ENCODE data around the gene KRT82.

DNA sequence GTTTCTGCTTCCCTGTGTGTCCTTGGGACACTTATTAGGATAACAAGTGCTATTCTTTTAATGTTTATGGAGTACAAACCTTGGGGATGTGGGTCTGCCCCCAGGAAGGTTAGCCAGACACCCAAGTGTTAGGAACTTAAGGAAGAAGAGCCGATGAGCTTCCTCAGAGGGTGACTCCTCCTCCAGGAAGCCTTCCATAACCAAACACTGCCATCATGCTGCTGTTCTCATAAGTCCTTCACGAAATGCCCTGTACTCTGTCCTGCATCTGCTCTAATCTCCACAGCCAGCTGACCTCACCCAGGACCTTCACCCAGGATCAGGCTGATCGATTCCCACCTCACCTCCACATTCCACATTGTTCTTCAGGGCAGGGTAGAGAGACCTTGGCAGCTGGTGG, 37.6 kb downstream of the KRT82 start:
- TF ChIP-seq, protein P1, sequence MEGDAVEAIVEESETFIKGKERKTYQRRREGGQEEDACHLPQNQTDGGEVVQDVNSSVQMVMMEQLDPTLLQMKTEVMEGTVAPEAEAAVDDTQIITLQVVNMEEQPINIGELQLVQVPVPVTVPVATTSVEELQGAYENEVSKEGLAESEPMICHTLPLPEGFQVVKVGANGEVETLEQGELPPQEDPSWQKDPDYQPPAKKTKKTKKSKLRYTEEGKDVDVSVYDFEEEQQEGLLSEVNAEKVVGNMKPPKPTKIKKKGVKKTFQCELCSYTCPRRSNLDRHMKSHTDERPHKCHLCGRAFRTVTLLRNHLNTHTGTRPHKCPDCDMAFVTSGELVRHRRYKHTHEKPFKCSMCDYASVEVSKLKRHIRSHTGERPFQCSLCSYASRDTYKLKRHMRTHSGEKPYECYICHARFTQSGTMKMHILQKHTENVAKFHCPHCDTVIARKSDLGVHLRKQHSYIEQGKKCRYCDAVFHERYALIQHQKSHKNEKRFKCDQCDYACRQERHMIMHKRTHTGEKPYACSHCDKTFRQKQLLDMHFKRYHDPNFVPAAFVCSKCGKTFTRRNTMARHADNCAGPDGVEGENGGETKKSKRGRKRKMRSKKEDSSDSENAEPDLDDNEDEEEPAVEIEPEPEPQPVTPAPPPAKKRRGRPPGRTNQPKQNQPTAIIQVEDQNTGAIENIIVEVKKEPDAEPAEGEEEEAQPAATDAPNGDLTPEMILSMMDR (IDR thresholded peaks at IDR 0.05; ENCODE audit: low read depth, low read length, missing input control): no peak
- TF ChIP-seq HNF4G (IDR thresholded peaks at IDR 0.05) (no peak), TAF1 (conservative IDR thresholded peaks at IDR 0.05) (no peak), HNF4A (conservative IDR thresholded peaks at IDR 0.05) (no peak), RAD21 (IDR thresholded peaks at IDR 0.05) (no peak), YY1 (IDR thresholded peaks at IDR 0.05) (no peak)
- TF ChIP-seq, protein P2, sequence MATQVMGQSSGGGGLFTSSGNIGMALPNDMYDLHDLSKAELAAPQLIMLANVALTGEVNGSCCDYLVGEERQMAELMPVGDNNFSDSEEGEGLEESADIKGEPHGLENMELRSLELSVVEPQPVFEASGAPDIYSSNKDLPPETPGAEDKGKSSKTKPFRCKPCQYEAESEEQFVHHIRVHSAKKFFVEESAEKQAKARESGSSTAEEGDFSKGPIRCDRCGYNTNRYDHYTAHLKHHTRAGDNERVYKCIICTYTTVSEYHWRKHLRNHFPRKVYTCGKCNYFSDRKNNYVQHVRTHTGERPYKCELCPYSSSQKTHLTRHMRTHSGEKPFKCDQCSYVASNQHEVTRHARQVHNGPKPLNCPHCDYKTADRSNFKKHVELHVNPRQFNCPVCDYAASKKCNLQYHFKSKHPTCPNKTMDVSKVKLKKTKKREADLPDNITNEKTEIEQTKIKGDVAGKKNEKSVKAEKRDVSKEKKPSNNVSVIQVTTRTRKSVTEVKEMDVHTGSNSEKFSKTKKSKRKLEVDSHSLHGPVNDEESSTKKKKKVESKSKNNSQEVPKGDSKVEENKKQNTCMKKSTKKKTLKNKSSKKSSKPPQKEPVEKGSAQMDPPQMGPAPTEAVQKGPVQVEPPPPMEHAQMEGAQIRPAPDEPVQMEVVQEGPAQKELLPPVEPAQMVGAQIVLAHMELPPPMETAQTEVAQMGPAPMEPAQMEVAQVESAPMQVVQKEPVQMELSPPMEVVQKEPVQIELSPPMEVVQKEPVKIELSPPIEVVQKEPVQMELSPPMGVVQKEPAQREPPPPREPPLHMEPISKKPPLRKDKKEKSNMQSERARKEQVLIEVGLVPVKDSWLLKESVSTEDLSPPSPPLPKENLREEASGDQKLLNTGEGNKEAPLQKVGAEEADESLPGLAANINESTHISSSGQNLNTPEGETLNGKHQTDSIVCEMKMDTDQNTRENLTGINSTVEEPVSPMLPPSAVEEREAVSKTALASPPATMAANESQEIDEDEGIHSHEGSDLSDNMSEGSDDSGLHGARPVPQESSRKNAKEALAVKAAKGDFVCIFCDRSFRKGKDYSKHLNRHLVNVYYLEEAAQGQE (IDR thresholded peaks at IDR 0.05): no peak
- TF ChIP-seq, protein P3, sequence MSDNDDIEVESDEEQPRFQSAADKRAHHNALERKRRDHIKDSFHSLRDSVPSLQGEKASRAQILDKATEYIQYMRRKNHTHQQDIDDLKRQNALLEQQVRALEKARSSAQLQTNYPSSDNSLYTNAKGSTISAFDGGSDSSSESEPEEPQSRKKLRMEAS (IDR thresholded peaks at IDR 0.05): no peak
- TF ChIP-seq, protein P4, sequence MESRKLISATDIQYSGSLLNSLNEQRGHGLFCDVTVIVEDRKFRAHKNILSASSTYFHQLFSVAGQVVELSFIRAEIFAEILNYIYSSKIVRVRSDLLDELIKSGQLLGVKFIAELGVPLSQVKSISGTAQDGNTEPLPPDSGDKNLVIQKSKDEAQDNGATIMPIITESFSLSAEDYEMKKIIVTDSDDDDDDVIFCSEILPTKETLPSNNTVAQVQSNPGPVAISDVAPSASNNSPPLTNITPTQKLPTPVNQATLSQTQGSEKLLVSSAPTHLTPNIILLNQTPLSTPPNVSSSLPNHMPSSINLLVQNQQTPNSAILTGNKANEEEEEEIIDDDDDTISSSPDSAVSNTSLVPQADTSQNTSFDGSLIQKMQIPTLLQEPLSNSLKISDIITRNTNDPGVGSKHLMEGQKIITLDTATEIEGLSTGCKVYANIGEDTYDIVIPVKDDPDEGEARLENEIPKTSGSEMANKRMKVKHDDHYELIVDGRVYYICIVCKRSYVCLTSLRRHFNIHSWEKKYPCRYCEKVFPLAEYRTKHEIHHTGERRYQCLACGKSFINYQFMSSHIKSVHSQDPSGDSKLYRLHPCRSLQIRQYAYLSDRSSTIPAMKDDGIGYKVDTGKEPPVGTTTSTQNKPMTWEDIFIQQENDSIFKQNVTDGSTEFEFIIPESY (IDR thresholded peaks at IDR 0.05): no peak
- TF ChIP-seq, protein P5, sequence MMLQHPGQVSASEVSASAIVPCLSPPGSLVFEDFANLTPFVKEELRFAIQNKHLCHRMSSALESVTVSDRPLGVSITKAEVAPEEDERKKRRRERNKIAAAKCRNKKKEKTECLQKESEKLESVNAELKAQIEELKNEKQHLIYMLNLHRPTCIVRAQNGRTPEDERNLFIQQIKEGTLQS (IDR thresholded peaks at IDR 0.05): no peak

All from liver (tissue), 3 donors.